Nephron (organoid): ENCODE measurements around the gene SLC2A9.

Source experiments
- H3K27ac Mint-ChIP-seq, 3 experiments: 2 replicates each; pipeline ENCODE4 v1.8.0; 2020; ENCODE audit warnings: mixed read lengths in 3 of 3, mild to moderate bottlenecking in 2 of 3, moderate library complexity in 1 of 3
- H3K27me3 Mint-ChIP-seq: 2 replicates; pipeline ENCODE4 v1.8.0; 2021; ENCODE audit warnings: low read depth, mild to moderate bottlenecking, moderate library complexity, mixed read lengths
- H3K36me3 Mint-ChIP-seq: 2 replicates; pipeline ENCODE4 v1.8.0; 2020; ENCODE audit warnings: low read depth, mixed read lengths
- H3K4me1 Mint-ChIP-seq: 2 replicates; pipeline ENCODE4 v1.8.0; 2020; ENCODE audit warnings: mixed read lengths
- H3K4me3 Mint-ChIP-seq, 3 experiments: 2 replicates each; pipeline ENCODE4 v1.8.0; 2020; ENCODE audit warnings: mild to moderate bottlenecking in 3 of 3, mixed read lengths in 3 of 3, moderate library complexity in 2 of 3
- H3K9me3 Mint-ChIP-seq: 2 replicates; pipeline ENCODE4 v1.8.0; 2020; ENCODE audit warnings: mixed read lengths
- CTCF ChIP-seq, 3 experiments: fragments of 200-600 bp; sonication (generic); IDR thresholded peaks; one replicate each; pipeline ENCODE4 v1.5.0; 2021; ENCODE audit warnings: antibody characterized with exemption in 3 of 3; ENCODE audit not compliant: unreplicated experiment in 3 of 3

Gene SLC2A9

DNA sequence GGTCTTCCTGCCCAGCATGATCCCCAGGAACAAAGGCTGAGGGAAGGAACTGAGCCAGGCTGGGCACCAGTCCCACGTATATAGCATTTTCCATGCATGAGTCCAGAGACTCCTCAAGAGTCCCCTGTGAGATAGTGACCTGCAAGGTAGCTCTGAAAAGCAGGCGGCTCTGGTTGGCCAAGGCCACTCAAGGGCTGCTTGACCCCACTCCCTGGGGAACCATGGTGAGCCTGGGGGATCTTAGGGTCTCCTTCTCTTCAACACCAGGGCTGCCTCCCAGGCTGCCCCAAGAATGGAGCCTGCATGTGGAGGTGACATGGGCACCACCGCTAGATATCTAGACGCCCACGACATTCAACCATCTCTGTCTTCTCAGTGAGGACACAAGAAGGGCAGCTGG, 79.2 kb downstream of the SLC2A9 start:
- no peaks in the 10 kb centered on the region for H3K9me3 Mint-ChIP-seq
- H3K4me1 Mint-ChIP-seq, result no peaks in the 10 kb centered on the region
- no peak overlapping the region for H3K4me3 Mint-ChIP-seq
- H3K27me3 Mint-ChIP-seq, result no peaks in the 10 kb centered on the region
- H3K36me3 Mint-ChIP-seq, result no peaks in the 10 kb centered on the region
- no peak for TF ChIP-seq CTCF (IDR thresholded peaks at IDR 0.05; ENCODE audit: unreplicated experiment in 3 of 3)
- no peak overlapping the region for H3K27ac Mint-ChIP-seq

- Mint-ChIP-seq H3K36me3 (no peaks in the 10 kb centered on the region), H3K9me3 (no peaks in the 10 kb centered on the region), H3K27me3 (no peaks in the 10 kb centered on the region), H3K4me1 (peaks cover 4% of the 10 kb centered on the region), H3K4me3 (no peak overlapping the region), H3K27ac (no peak overlapping the region)
- TF ChIP-seq CTCF (IDR thresholded peaks at IDR 0.05; ENCODE audit: unreplicated experiment in 3 of 3), result no peak
Measured at GRCh38 chr4:9940041-9940440, 81.3 kb downstream of the SLC2A9 start.

- peaks cover 5% of the 10 kb centered on the region for H3K27me3 Mint-ChIP-seq
- H3K27ac Mint-ChIP-seq, result no peak overlapping the region
- peaks cover 4% of the 10 kb centered on the region for H3K4me1 Mint-ChIP-seq
- H3K36me3 Mint-ChIP-seq, result no peaks in the 10 kb centered on the region
- no peaks in the 10 kb centered on the region for H3K9me3 Mint-ChIP-seq
- H3K4me3 Mint-ChIP-seq, result no peak overlapping the region
- TF ChIP-seq CTCF (IDR thresholded peaks at IDR 0.05; ENCODE audit: unreplicated experiment in 3 of 3), result no peak
Measured at GRCh38 chr4:9938933-9939332, 82.4 kb downstream of the SLC2A9 start.

DNA sequence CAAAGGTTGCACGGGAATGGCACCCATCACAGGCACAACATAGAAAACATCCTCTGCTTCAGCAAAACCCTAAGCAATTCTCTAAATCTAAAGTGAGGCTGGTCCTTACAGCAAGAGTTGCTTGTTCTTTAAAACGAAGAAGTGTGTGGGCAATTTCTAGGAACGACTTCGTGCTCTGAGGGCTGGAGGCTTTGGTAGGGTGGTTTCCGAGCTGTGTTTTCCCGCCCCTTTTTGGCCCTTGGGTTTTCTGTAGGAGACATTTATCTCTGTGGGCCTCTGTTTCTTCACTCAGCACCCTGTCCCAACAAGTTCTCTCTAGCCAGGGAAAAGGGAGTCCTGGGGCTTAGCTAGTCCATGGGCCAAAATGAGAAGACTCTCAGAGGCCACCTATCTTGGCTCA, 84.2 kb downstream of the SLC2A9 start:
- Mint-ChIP-seq H3K27me3 (peaks cover 5% of the 10 kb centered on the region), H3K4me1 (peaks cover 4% of the 10 kb centered on the region), H3K4me3 (no peak overlapping the region), H3K36me3 (no peaks in the 10 kb centered on the region), H3K27ac (no peak overlapping the region), H3K9me3 (no peaks in the 10 kb centered on the region)
- no peak for TF ChIP-seq CTCF (IDR thresholded peaks at IDR 0.05; ENCODE audit: unreplicated experiment in 3 of 3)

- H3K9me3 Mint-ChIP-seq, result no peaks in the 10 kb centered on the region
- no peaks in the 10 kb centered on the region for H3K36me3 Mint-ChIP-seq
- peaks cover 4% of the 10 kb centered on the region for H3K4me1 Mint-ChIP-seq
- no peak overlapping the region for H3K4me3 Mint-ChIP-seq
- H3K27ac Mint-ChIP-seq, result no peak overlapping the region
- TF ChIP-seq CTCF (IDR thresholded peaks at IDR 0.05; ENCODE audit: unreplicated experiment in 3 of 3), result no peak
- H3K27me3 Mint-ChIP-seq, result peaks cover 5% of the 10 kb centered on the region
Measured at GRCh38 chr4:9936129-9936644, 85.1 kb downstream of the SLC2A9 start.

DNA sequence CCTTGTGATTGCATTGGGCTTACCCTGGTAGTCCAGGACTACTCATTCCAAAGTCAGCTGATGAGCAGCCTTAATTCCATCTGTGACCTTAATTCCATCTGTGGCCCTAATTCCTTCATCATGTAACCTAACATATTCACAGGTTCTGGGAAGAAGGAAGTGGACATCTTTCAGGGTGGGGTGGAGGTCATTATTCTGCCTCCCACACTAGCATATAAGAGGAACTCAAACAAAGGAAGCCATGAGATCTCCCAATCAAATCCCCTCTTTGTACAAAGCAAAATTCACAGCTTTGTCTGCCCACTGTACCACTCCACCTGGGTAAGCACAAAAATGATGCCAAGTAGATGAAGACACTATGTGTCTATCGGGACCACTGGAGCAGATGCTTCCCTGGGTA, 87.3 kb downstream of the SLC2A9 start:
- no peak for TF ChIP-seq CTCF (IDR thresholded peaks at IDR 0.05; ENCODE audit: unreplicated experiment in 3 of 3)
- H3K9me3 Mint-ChIP-seq, result no peaks in the 10 kb centered on the region
- no peaks in the 10 kb centered on the region for H3K36me3 Mint-ChIP-seq
- H3K27me3 Mint-ChIP-seq, result peaks cover 16% of the 10 kb centered on the region
- peaks cover 4% of the 10 kb centered on the region for H3K4me1 Mint-ChIP-seq
- no peak overlapping the region for H3K27ac Mint-ChIP-seq
- H3K4me3 Mint-ChIP-seq, result no peak overlapping the region
